Measurements from ENCODE around the gene MROH7.

MROH7 gene

GRCh38 chr1:54757833-54758232, 116.2 kb downstream of the MROH7 start:
- no peak for DNase-seq (ENCODE audit: low read depth)
- no peak overlapping the region for H3K4me3 ChIP-seq (ENCODE audit: low read depth, low read length)

GRCh38 chr1:54758678-54759348, 117.2 kb downstream of the MROH7 start:
- H3K4me3 ChIP-seq (ENCODE audit: low read depth, low read length): no peak overlapping the region
- DNase-seq (ENCODE audit: low read depth): no peak

All from skeletal muscle cell (primary cell).